ENCODE data around the gene PHF13.
"Not testable (repeated sequence)": the region's sequence is repeated elsewhere in the genome, so short reads cannot be mapped to it uniquely, and the experiment has no call there.

Gene PHF13

DNA sequence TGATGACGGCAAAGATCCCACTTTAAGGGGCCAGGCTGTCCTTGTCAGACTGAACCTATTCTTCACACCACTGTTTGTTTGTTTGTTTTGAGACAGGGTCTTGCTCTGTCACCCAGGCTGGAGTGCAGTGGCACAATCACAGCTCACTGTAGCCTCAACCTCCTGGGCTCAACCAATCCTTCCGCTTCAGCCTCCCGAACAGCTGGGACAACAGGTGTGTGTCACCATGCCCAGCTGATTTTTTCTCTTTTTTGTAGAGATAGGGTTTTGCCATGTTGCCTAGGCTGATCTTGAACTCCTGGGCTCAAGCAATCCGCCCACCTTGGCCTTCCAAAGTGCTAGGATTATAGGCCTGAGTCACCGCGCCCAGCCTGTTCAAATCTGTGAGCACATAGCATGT lies 23.2 kb downstream of the PHF13 start:
- H3K4me1 ChIP-seq (ENCODE audit: control extremely low read depth in 1 of 4, control insufficient read depth in 4 of 4, insufficient read depth in 4 of 4, low read length in 3 of 4); H3K9me3 ChIP-seq (ENCODE audit: control extremely low read depth in 1 of 5, control insufficient read depth in 4 of 5, insufficient read depth in 2 of 5, low read depth in 1 of 5, low read length in 4 of 5); POLR2A ChIA-PET; DNase-seq; H3K27me3 ChIP-seq (replicated peaks in 2 of 5; ENCODE audit: control insufficient read depth in 4 of 5, insufficient read depth in 5 of 5, low read length in 4 of 5); H3K4me3 ChIP-seq (ENCODE audit: control insufficient read depth in 1 of 7, extremely low read depth in 1 of 7, insufficient read depth in 4 of 7, low read depth in 2 of 7, low read length in 6 of 7); H3K27ac ChIP-seq (ENCODE audit: insufficient read depth in 1 of 2, low read depth in 1 of 2, low read length in 2 of 2, poor library complexity in 1 of 2, severe bottlenecking in 2 of 2): not testable (repeated sequence)
- 84% methylated on average over 6 of the region's 6 CpGs for WGBS (ENCODE audit: insufficient coverage)
- CTCF ChIA-PET, result interaction anchor here (0.6 to 2.2 kb wide), 5 partner anchors 9 to 164 kb away, joined by 3 to 8 read pairs (median 4); partner anchors contain the start of gene ZBTB48
- H3K36me3 ChIP-seq (ENCODE audit: control insufficient read depth in 4 of 4, insufficient read depth in 4 of 4, low read length in 3 of 4), result peaks cover 8 to 87% (median 71%) of the 10 kb centered on the region in 4 experiments

DNA sequence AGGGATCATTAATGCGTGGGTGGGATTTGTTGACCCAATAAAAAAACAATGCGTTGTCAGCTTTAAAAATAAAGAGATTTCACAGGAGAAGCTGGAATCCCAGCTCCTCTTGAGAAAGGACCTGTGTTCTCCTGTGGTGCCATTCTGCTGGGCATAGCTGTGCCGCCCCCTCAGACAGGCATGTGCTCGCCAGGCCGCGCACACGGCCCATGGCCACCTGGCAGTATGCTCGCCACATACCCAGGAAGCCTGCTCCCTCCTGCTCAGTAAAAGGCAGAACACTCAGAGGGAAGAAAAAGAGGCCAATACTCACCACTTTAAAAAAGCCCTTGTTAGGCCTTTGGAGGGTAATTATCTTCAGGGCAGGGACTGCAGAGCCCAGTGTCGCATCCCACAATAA lies 24.2 kb downstream of the PHF13 start:
- Histone ChIP-seq H3K27ac (ENCODE audit: insufficient read depth in 1 of 2, low read depth in 1 of 2, low read length in 2 of 2, poor library complexity in 1 of 2, severe bottlenecking in 2 of 2) (no peak overlapping the region), H3K9me3 (ENCODE audit: control extremely low read depth in 1 of 5, control insufficient read depth in 4 of 5, insufficient read depth in 2 of 5, low read depth in 1 of 5, low read length in 4 of 5) (no peaks in the 10 kb centered on the region), H3K4me1 (ENCODE audit: control extremely low read depth in 1 of 4, control insufficient read depth in 4 of 4, insufficient read depth in 4 of 4, low read length in 3 of 4) (no peaks in the 10 kb centered on the region), H3K27me3 (replicated peaks in 2 of 5; ENCODE audit: control insufficient read depth in 4 of 5, insufficient read depth in 5 of 5, low read length in 4 of 5) (no peaks in the 10 kb centered on the region), H3K4me3 (ENCODE audit: control insufficient read depth in 1 of 7, extremely low read depth in 1 of 7, insufficient read depth in 4 of 7, low read depth in 2 of 7, low read length in 6 of 7) (no peak overlapping the region), H3K36me3 (ENCODE audit: control insufficient read depth in 4 of 4, insufficient read depth in 4 of 4, low read length in 3 of 4) (peaks cover 10 to 87% (median 72%) of the 10 kb centered on the region in 4 experiments)
- ChIA-PET CTCF (interaction anchor here (2.2 kb wide), 1 partner anchor 9 kb away, joined by 8 read pairs; no protein-coding TSS in a partner anchor), POLR2A (no interaction called here)
- 100% methylated on average over 3 of the region's 9 CpGs for WGBS (ENCODE audit: insufficient coverage)
- DNase-seq, result no peak

DNA sequence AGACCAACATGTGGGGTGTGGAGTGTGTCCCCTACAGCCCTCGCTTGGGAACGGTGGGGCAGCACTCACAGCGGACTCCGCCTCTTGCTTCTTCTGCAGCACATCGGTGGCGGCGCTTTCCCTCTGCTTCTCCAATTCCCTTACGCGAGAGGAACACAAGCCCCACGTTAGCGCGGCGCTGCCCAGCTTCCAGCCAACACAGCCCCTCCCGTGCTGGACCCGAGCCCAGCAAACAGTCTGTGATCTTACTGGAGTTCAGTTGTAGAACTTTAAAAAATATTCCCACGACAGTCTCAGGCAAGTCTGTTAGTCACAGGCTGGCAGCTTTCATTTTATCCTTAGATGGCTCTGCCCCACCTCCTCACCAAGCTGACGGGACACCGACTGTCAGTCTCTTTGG lies 24.7 kb downstream of the PHF13 start:
- H3K36me3 ChIP-seq (ENCODE audit: control insufficient read depth in 4 of 4, insufficient read depth in 4 of 4, low read length in 3 of 4), result peaks cover 10 to 86% (median 69%) of the 10 kb centered on the region in 4 experiments
- ChIA-PET POLR2A (no interaction called here), CTCF (no interaction called here)

DNA sequence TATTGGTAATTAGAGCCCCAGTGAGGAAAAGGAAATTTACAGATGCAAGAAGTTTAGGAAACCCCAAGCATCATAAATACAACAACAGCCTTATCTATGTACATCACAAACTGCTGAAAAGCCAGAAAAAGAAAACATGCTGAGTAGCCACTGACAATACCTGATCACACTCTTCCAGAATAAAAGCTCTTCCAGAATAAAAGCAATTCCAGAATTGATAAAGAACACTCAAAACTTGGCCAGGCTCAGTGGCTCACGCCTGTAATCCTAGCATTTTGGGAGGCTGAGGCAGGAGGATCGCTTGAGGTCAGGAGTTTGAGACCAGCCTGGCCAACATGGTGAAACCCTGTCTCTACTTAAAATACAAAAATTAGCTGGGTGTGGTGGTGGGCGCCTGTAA lies 27.3 kb downstream of the PHF13 start:
- CTCF ChIA-PET, result interaction anchor here (0.6 kb wide), 1 partner anchor 1180 kb away, joined by 3 read pairs; no protein-coding TSS in a partner anchor
- POLR2A ChIA-PET, result interaction anchor here (0.6 kb wide), 1 partner anchor 9 kb away, joined by 3 read pairs; no protein-coding TSS in a partner anchor
- peaks cover 11 to 88% (median 63%) of the 10 kb centered on the region in 4 experiments for H3K36me3 ChIP-seq (ENCODE audit: control insufficient read depth in 4 of 4, insufficient read depth in 4 of 4, low read length in 3 of 4)
- H3K27me3 ChIP-seq (replicated peaks in 2 of 5; ENCODE audit: control insufficient read depth in 4 of 5, insufficient read depth in 5 of 5, low read length in 4 of 5); H3K4me3 ChIP-seq (ENCODE audit: control insufficient read depth in 1 of 7, extremely low read depth in 1 of 7, insufficient read depth in 4 of 7, low read depth in 2 of 7, low read length in 6 of 7); DNase-seq; H3K27ac ChIP-seq (ENCODE audit: insufficient read depth in 1 of 2, low read depth in 1 of 2, low read length in 2 of 2, poor library complexity in 1 of 2, severe bottlenecking in 2 of 2); H3K9me3 ChIP-seq (ENCODE audit: control extremely low read depth in 1 of 5, control insufficient read depth in 4 of 5, insufficient read depth in 2 of 5, low read depth in 1 of 5, low read length in 4 of 5); H3K4me1 ChIP-seq (ENCODE audit: control extremely low read depth in 1 of 4, control insufficient read depth in 4 of 4, insufficient read depth in 4 of 4, low read length in 3 of 4): not testable (repeated sequence)
- WGBS (ENCODE audit: insufficient coverage), result 100% methylated on average over 2 of the region's 3 CpGs

More for the DNA sequence above, 24.7 kb downstream of the PHF13 start:
- no peaks in the 10 kb centered on the region for H3K27me3 ChIP-seq (replicated peaks in 2 of 5; ENCODE audit: control insufficient read depth in 4 of 5, insufficient read depth in 5 of 5, low read length in 4 of 5)
- 97% methylated on average over 18 of the region's 18 CpGs for WGBS (ENCODE audit: insufficient coverage)
- no peak overlapping the region for H3K4me3 ChIP-seq (ENCODE audit: control insufficient read depth in 1 of 7, extremely low read depth in 1 of 7, insufficient read depth in 4 of 7, low read depth in 2 of 7, low read length in 6 of 7)
- no peaks in the 10 kb centered on the region for H3K4me1 ChIP-seq (ENCODE audit: control extremely low read depth in 1 of 4, control insufficient read depth in 4 of 4, insufficient read depth in 4 of 4, low read length in 3 of 4)
- H3K9me3 ChIP-seq (ENCODE audit: control extremely low read depth in 1 of 5, control insufficient read depth in 4 of 5, insufficient read depth in 2 of 5, low read depth in 1 of 5, low read length in 4 of 5), result no peaks in the 10 kb centered on the region
- DNase-seq, result no peak
- H3K27ac ChIP-seq (ENCODE audit: insufficient read depth in 1 of 2, low read depth in 1 of 2, low read length in 2 of 2, poor library complexity in 1 of 2, severe bottlenecking in 2 of 2), result no peak overlapping the region

DNA sequence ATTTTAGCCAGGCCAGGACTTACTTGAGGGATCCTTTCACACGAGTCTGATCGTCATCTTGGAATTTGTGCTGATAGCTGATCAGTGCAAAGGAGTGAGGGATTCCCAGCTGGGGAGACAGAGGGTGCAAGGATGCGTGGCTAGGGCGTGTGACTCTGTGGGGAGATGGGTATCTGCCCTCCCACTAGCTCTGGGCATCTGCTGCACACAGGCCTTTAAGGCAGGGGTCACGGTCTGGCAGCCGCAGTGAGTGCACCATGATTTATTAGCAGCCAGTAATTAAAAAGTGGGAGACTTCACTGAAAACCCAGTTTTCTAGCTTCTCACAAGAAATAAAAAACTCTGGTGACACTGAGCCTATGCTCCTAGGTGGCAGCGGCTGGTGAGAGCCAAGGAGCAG lies 31.5 kb downstream of the PHF13 start:
- Histone ChIP-seq H3K9me3 (ENCODE audit: control extremely low read depth in 1 of 5, control insufficient read depth in 4 of 5, insufficient read depth in 2 of 5, low read depth in 1 of 5, low read length in 4 of 5) (no peaks in the 10 kb centered on the region), H3K27ac (ENCODE audit: insufficient read depth in 1 of 2, low read depth in 1 of 2, low read length in 2 of 2, poor library complexity in 1 of 2, severe bottlenecking in 2 of 2) (no peak overlapping the region), H3K4me1 (ENCODE audit: control extremely low read depth in 1 of 4, control insufficient read depth in 4 of 4, insufficient read depth in 4 of 4, low read length in 3 of 4) (no peaks in the 10 kb centered on the region), H3K4me3 (ENCODE audit: control insufficient read depth in 1 of 7, extremely low read depth in 1 of 7, insufficient read depth in 4 of 7, low read depth in 2 of 7, low read length in 6 of 7) (no peak overlapping the region), H3K27me3 (replicated peaks in 2 of 5; ENCODE audit: control insufficient read depth in 4 of 5, insufficient read depth in 5 of 5, low read length in 4 of 5) (no peaks in the 10 kb centered on the region), H3K36me3 (ENCODE audit: control insufficient read depth in 4 of 4, insufficient read depth in 4 of 4, low read length in 3 of 4) (peaks cover 7 to 56% (median 31%) of the 10 kb centered on the region in 4 experiments)
- no peak for DNase-seq
- CTCF ChIA-PET, result interaction anchor here (1.2 to 3.4 kb wide), 4 partner anchors 11 to 155 kb away, joined by 4 to 19 read pairs (median 9); partner anchors contain the start of gene PLEKHG5
- POLR2A ChIA-PET, result no interaction called here
- WGBS (ENCODE audit: insufficient coverage), result 91% methylated on average over 5 of the region's 7 CpGs

DNA sequence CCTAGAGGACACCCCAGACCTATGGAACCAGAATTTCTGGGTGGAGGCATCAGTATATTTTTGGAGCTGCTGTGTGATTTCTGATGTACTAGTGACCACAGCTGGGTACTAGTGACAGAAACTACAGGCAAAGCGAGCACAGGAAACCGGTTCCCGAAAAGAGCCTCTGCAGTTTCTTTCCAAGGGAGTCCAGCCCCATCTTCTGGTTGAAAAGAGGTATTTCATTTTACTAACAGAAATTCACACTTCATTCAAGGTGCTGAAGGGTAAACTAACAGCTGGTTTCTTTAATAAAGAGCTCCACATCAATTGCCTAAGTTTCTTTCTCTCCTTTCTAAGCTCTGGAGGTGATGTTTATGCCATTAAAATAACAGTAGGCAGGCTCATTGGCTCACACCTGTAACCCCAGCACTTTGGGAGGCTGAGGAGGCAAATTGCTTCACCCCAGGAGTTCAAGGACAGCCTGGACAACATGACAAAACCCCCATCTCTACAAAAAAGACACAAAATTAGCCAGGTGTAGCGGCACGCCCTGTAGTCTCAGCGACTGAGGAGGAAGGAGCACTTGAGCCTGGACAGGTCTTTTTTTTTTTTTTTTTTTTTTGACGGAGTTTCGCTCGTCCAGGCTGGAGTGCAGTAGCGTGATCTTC lies 33.1 kb downstream of the PHF13 start:
- DNase-seq, result peak; percentile 43 to 68 (median 64)
- ChIA-PET POLR2A (no interaction called here), CTCF (interaction anchor here (0.6 to 3.4 kb wide), 16 partner anchors 10 to 231 kb away, joined by 3 to 19 read pairs (median 4); partner anchors contain the start of genes NOL9, PLEKHG5, TAS1R1 and ZBTB48)
- 44% methylated on average over 6 of the region's 10 CpGs for WGBS (ENCODE audit: insufficient coverage)
- H3K36me3 ChIP-seq (ENCODE audit: control insufficient read depth in 4 of 4, insufficient read depth in 4 of 4, low read length in 3 of 4), result peaks cover 8 to 53% (median 33%) of the 10 kb centered on the region in 4 experiments
- no peak overlapping the region for H3K27ac ChIP-seq (ENCODE audit: insufficient read depth in 1 of 2, low read depth in 1 of 2, low read length in 2 of 2, poor library complexity in 1 of 2, severe bottlenecking in 2 of 2)
- no peaks in the 10 kb centered on the region for H3K9me3 ChIP-seq (ENCODE audit: control extremely low read depth in 1 of 5, control insufficient read depth in 4 of 5, insufficient read depth in 2 of 5, low read depth in 1 of 5, low read length in 4 of 5)
- H3K4me3 ChIP-seq (ENCODE audit: control insufficient read depth in 1 of 7, extremely low read depth in 1 of 7, insufficient read depth in 4 of 7, low read depth in 2 of 7, low read length in 6 of 7), result no peak overlapping the region
- no peaks in the 10 kb centered on the region for H3K4me1 ChIP-seq (ENCODE audit: control extremely low read depth in 1 of 4, control insufficient read depth in 4 of 4, insufficient read depth in 4 of 4, low read length in 3 of 4)
- no peaks in the 10 kb centered on the region for H3K27me3 ChIP-seq (replicated peaks in 2 of 5; ENCODE audit: control insufficient read depth in 4 of 5, insufficient read depth in 5 of 5, low read length in 4 of 5)

DNA sequence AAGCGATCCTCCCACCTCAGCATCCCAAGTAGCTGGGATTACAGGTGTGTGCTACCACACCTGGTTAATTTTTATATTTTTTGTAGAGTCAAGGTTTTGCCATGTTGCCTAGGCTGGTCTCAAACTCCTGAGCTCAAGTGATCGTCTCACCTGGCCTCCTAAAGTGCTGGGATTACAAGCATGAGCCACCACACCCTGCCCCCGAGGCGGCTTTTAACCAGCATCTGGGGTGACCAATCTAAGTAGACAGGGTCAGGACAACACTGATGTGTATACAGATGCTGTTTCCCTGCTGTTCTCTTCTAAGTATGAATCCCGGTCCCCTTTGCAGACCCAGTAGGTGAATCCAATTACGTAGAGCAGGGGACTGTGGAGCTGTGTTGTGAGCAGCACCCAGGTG lies 35.0 kb downstream of the PHF13 start:
- POLR2A ChIA-PET, result no interaction called here
- WGBS (ENCODE audit: insufficient coverage), result 98% methylated on average over 6 of the region's 6 CpGs

More for the DNA sequence above, 35.0 kb downstream of the PHF13 start:
- H3K4me1 ChIP-seq (ENCODE audit: control extremely low read depth in 1 of 4, control insufficient read depth in 4 of 4, insufficient read depth in 4 of 4, low read length in 3 of 4), result no peaks in the 10 kb centered on the region
- DNase-seq, result no peak
- H3K9me3 ChIP-seq (ENCODE audit: control extremely low read depth in 1 of 5, control insufficient read depth in 4 of 5, insufficient read depth in 2 of 5, low read depth in 1 of 5, low read length in 4 of 5), result no peaks in the 10 kb centered on the region
- peaks cover 12 to 53% (median 37%) of the 10 kb centered on the region in 4 experiments for H3K36me3 ChIP-seq (ENCODE audit: control insufficient read depth in 4 of 4, insufficient read depth in 4 of 4, low read length in 3 of 4)
- no peaks in the 10 kb centered on the region for H3K27me3 ChIP-seq (replicated peaks in 2 of 5; ENCODE audit: control insufficient read depth in 4 of 5, insufficient read depth in 5 of 5, low read length in 4 of 5)
- CTCF ChIA-PET, result interaction anchor here (0.9 to 1.0 kb wide), 3 partner anchors 14 to 162 kb away, joined by 3 read pairs; no protein-coding TSS in a partner anchor
- no peak overlapping the region for H3K27ac ChIP-seq (ENCODE audit: insufficient read depth in 1 of 2, low read depth in 1 of 2, low read length in 2 of 2, poor library complexity in 1 of 2, severe bottlenecking in 2 of 2)
- H3K4me3 ChIP-seq (ENCODE audit: control insufficient read depth in 1 of 7, extremely low read depth in 1 of 7, insufficient read depth in 4 of 7, low read depth in 2 of 7, low read length in 6 of 7), result no peak overlapping the region
